Spleen (tissue), 11 donors: ENCODE data around the gene ZNF831. TPM values are rescaled to one million over a fixed set of nuclear protein-coding genes. Genes with fewer than 3 reads are reported as not detected.

Experiments
- DNase-seq: peaks from one replicate; pipeline ENCODE4 v3.0.0-alpha.2; 2020
- H3K27ac ChIP-seq, 8 donors: fragments of 200-600 bp; sonication (generic) in 7 of 8; 1 replicate in 4 of 8; 2 replicates in 4 of 8; pipeline versions ENCODE4 v1.5.0 to v1.8.0; 2016 to 2021; ENCODE audit warnings: inconsistent platforms in 4 of 8, mild to moderate bottlenecking in 4 of 8, moderate library complexity in 1 of 8
- H3K27me3 ChIP-seq, 7 donors: fragments of 200-600 bp; sonication (generic) in 6 of 7; replicated peaks in 1 of 7; 1 replicate in 4 of 7; 2 replicates in 3 of 7; pipeline versions ENCODE4 v1.5.0 to v1.8.0; 2016 to 2021; ENCODE audit warnings: inconsistent platforms in 3 of 7, mild to moderate bottlenecking in 1 of 7
- H3K36me3 ChIP-seq, 6 donors: fragments of 200-600 bp; sonication (generic) in 5 of 6; 1 replicate in 4 of 6; 2 replicates in 2 of 6; pipeline versions ENCODE4 v1.5.0 to v1.8.0; 2016 to 2021; ENCODE audit warnings: inconsistent platforms in 2 of 6
- H3K4me1 ChIP-seq, 6 donors: fragments of 200-600 bp; sonication (generic) in 5 of 6; 1 replicate in 3 of 6; 2 replicates in 3 of 6; pipeline versions ENCODE4 v1.5.0 to v1.8.0; 2016 to 2021; ENCODE audit warnings: inconsistent platforms in 3 of 6
- H3K4me3 ChIP-seq, 8 donors: fragments of 200-600 bp; sonication (generic) in 7 of 8; 1 replicate in 4 of 8; 2 replicates in 4 of 8; pipeline versions ENCODE4 v1.5.0 to v1.8.0; 2016 to 2021; ENCODE audit warnings: inconsistent platforms in 4 of 8, mild to moderate bottlenecking in 4 of 8, moderate library complexity in 2 of 8
- H3K9me3 ChIP-seq, 8 donors: fragments of 200-600 bp; sonication (generic) in 7 of 8; 1 replicate in 4 of 8; 2 replicates in 4 of 8; pipeline versions ENCODE4 v1.5.0 to v1.8.0; 2016 to 2021; ENCODE audit warnings: inconsistent platforms in 4 of 8
- POLR2A ChIP-seq, 3 donors: fragments of 450-650 bp; IDR thresholded peaks; one replicate each; pipeline ENCODE4 v1.5.1; 2017; ENCODE audit warnings: antibody characterized with exemption in 3 of 3, mild to moderate bottlenecking in 1 of 3
- POLR2AphosphoS5 ChIP-seq, 3 donors: sonication (generic); formaldehyde crosslinking; IDR thresholded peaks; one replicate each; pipeline ENCODE4 v1.5.1; 2017; ENCODE audit warnings: antibody characterized with exemption in 3 of 3
- WGBS, 5 donors: extraction: QIAGEN DNeasy Blood & Tissue Kit in 3 of 5; methylation state at CpG; one replicate each; pipeline versions ENCODE4 v1.1.5 to v1.1.7; 2013 to 2018; 5-methylcytosine and 5-hydroxymethylcytosine counted together
- intact Hi-C: fragments of 100-400 bp; cut with DNase I; formaldehyde crosslinking; loops from one replicate; pipeline ENCODE4 v1.15.0; 2023; ENCODE audit warnings: low total_unique reads
- polyA plus RNA-seq, 3 donors: library from polyadenylated mRNA; stranded (reverse); fragments of 200-250 nt; gene quantifications; one replicate each; pipeline ENCODE4 v1.2.1, GENCODE V29; 2013
- total RNA-seq, 7 donors: library from RNA; depleted of rRNA in 3 of 7; stranded (reverse); fragments of >200 nt in 3 of 7; fragmentation: NEBNext Ultra II Directional in 4 of 7; extraction: Animal tissue kit (Norgen Biotek cat#: 25700) in 4 of 7; gene quantifications; one replicate each; pipeline versions ENCODE4 v1.1.0 to v1.2.1, GENCODE V29; 2016 to 2021
- TF ChIP-seq, protein P1 (sequence below), 11 experiments: fragments of 200-600 bp in 7 of 11; fragments of 450-650 bp in 4 of 11; sonication (generic) in 4 of 11; IDR thresholded peaks in 8 of 11; conservative IDR thresholded peaks in 3 of 11; 1 replicate in 7 of 11; 2 replicates in 4 of 11; pipeline versions ENCODE4 v1.4.0 to v1.8.0; 2016 to 2021; ENCODE audit warnings: antibody characterized with exemption in 11 of 11, inconsistent platforms in 4 of 11, mild to moderate bottlenecking in 1 of 11
- donor health status: healthy with polysubstance abuse.
- donor health status: DM: no; HTN: no; CAD: no; lungs with moderate emphysema.
- donor health status: DM: no; HTN: no; CAD: no.
- donor health status: Bipolar disorder and iron deficiency.
- donor health status: healthy.
- donor health status: DM: no; HTN: no; CAD: no.
- donor health status: DM: yes; HTN: yes; CAD: no.

Gene ZNF831
- total and polyA plus RNA-seq, 10 donors = 1.2 to 29.2 (median 10.3) TPM

DNA sequence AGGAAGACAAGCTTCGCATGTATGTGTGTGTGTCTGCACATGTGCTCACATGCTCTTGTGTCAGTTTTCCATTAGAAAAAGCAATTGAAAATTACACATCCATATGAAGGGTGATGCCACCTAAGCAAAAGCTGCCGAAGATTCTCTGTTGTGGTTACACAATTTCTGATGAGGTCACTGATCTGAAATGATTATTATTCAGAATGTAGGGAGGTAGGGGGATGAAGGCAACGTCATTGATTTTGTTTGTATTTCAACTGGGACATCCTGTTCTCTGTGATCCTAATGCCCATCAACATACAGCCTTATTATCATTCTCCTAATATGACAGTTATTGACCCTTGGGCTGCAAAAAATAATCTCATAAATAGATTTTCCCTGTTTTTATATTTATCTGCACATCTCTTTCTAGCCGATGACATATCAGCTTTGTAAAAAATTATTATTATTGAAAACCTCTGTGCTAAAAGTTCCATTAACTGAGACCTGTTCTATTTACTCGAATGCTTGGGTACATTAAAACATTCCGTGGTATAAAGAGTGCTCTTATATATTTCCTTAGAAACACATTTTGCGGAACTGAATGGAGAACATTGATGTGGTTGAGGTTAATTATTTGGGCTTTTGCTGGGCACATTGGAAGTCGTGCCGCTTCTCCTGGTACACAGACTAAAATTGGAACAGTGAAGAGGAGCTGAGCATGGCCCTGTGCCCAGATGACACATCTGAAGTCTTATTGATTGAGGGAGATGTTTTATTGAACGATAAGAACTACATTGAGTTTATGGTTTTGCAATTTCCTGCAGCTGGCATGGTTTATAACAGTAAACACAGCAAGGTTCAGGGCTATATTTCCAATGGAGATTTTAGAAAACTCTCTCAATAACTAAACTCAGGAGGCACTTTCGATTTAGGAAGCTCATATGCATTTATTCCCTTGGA, 51.3 kb downstream of the ZNF831 start:
- intact Hi-C loops = no loop called here
- whole genome bisulfite sequencing, 5 donors = 67 to 86% (median 75%) methylated on average over 11 of the region's 11 CpGs
- TF ChIP-seq POLR2A (IDR thresholded peaks at IDR 0.05) (no peak), POLR2AphosphoS5 (IDR thresholded peaks at IDR 0.05) (no peak)
- TF ChIP-seq, protein P1, sequence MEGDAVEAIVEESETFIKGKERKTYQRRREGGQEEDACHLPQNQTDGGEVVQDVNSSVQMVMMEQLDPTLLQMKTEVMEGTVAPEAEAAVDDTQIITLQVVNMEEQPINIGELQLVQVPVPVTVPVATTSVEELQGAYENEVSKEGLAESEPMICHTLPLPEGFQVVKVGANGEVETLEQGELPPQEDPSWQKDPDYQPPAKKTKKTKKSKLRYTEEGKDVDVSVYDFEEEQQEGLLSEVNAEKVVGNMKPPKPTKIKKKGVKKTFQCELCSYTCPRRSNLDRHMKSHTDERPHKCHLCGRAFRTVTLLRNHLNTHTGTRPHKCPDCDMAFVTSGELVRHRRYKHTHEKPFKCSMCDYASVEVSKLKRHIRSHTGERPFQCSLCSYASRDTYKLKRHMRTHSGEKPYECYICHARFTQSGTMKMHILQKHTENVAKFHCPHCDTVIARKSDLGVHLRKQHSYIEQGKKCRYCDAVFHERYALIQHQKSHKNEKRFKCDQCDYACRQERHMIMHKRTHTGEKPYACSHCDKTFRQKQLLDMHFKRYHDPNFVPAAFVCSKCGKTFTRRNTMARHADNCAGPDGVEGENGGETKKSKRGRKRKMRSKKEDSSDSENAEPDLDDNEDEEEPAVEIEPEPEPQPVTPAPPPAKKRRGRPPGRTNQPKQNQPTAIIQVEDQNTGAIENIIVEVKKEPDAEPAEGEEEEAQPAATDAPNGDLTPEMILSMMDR (IDR thresholded peaks at IDR 0.05 in 8 of 11, conservative IDR thresholded peaks at IDR 0.05 in 3 of 11) = no peak
- Histone ChIP-seq H3K27ac (no peak overlapping the region), H3K9me3 (no peaks in the 10 kb centered on the region), H3K27me3 (no peaks in the 10 kb centered on the region), H3K36me3 (peaks cover 0 to 60% (median 3%) of the 10 kb centered on the region in 6 donors), H3K4me1 (no peaks in the 10 kb centered on the region), H3K4me3 (no peak overlapping the region)
- DNase-seq = no peak

DNA sequence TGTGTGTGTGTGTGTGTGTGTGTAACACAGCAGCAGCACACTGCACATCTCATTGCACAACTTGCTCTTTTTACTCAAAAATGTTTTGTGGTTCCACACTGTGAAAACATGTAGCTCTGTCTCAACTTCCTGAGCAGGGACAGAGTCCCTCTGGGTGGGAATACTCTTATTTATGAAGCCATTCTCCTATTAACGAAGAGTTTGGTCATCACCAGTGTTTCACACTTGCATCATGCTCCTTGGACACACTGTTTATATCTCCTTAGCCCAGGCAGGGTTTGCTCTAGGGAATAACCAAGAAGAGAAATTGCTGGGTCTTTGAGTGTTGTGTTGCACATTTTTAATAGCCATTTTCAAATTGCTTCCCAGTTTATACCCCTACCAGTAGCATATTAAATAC, 53.6 kb downstream of the ZNF831 start:
- WGBS, 5 donors = 45 to 81% (median 67%) methylated on average over 1 of the region's 1 CpG
- no peak for DNase-seq
- Histone ChIP-seq H3K9me3 (no peaks in the 10 kb centered on the region), H3K27ac (no peak overlapping the region), H3K4me1 (peaks cover 6 to 14% (median 8%) of the 10 kb centered on the region in 6 donors), H3K36me3 (peaks cover 0 to 44% (median 0%) of the 10 kb centered on the region in 6 donors), H3K4me3 (no peak overlapping the region), H3K27me3 (peaks cover 0 to 6% (median 0%) of the 10 kb centered on the region in 7 donors)
- intact Hi-C loops = no loop called here
- TF ChIP-seq, protein P1 (IDR thresholded peaks at IDR 0.05 in 8 of 11, conservative IDR thresholded peaks at IDR 0.05 in 3 of 11) = no peak
- TF ChIP-seq POLR2A (IDR thresholded peaks at IDR 0.05) (no peak), POLR2AphosphoS5 (IDR thresholded peaks at IDR 0.05) (no peak)

DNA sequence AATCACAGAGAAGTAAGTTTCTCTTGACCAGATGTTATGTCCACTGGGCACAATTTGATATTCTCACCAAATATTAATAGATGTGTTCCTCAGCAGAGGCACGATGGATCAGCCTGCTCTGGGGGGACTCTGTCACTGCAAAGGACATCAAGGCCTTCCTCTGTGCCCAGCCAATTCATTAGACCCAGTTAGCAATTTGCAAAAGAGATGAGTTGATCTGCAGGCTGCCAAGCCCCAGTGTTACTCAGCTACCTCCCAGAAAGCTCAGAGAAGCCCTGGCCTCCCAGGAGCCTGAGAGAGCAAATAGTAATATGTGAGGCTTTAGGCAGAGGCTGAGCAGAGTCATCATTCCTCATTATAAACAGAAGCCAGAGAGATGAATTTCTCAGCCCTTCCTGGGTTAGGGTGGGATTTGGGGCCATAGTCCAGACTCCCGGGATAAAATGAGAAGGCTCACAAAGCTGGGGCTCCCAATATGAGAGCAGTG, 54.2 kb downstream of the ZNF831 start:
- TF ChIP-seq POLR2AphosphoS5 (IDR thresholded peaks at IDR 0.05) (no peak), POLR2A (IDR thresholded peaks at IDR 0.05) (no peak)
- TF ChIP-seq, protein P1 (IDR thresholded peaks at IDR 0.05 in 8 of 11, conservative IDR thresholded peaks at IDR 0.05 in 3 of 11) = no peak
- Histone ChIP-seq H3K27ac (no peak overlapping the region), H3K27me3 (peaks cover 0 to 12% (median 3%) of the 10 kb centered on the region in 7 donors), H3K4me1 (peaks cover 9 to 21% (median 14%) of the 10 kb centered on the region in 6 donors), H3K36me3 (peaks cover 0 to 37% (median 0%) of the 10 kb centered on the region in 6 donors), H3K9me3 (no peaks in the 10 kb centered on the region), H3K4me3 (no peak overlapping the region)
- intact Hi-C loops = no loop called here
- no peak for DNase-seq
- 80 to 94% (median 91%) methylated on average over 2 of the region's 2 CpGs for WGBS, 5 donors

DNA sequence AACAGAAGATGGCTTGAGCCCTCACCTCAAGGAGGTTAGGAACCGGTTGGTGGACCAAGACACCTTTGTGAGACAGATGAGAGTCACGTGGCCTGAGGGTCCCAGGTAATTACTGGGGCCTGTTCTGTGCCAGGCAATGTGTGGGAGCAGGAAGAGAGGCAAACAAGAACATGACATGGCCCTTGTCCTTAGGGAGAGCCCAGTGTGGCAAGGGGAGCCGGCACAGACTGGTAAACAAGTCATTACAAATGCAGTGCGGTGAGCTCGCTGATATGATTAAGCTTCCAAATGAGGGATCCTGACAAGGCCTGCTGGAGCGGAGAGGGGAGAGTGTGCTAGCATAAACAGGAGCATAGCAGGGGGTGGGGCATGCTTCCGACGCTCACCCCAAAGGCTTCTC, 55.6 kb downstream of the ZNF831 start:
- WGBS, 5 donors = 88 to 94% (median 93%) methylated on average over 8 of the region's 8 CpGs
- Histone ChIP-seq H3K27me3 (peaks cover 0 to 26% (median 7%) of the 10 kb centered on the region in 7 donors), H3K9me3 (no peaks in the 10 kb centered on the region), H3K4me1 (peaks cover 10 to 30% (median 21%) of the 10 kb centered on the region in 6 donors), H3K27ac (no peak overlapping the region), H3K4me3 (no peak overlapping the region), H3K36me3 (peaks cover 0 to 24% (median 0%) of the 10 kb centered on the region in 6 donors)
- no peak for DNase-seq
- TF ChIP-seq POLR2AphosphoS5 (IDR thresholded peaks at IDR 0.05) (no peak), POLR2A (IDR thresholded peaks at IDR 0.05) (no peak)
- TF ChIP-seq, protein P1 (IDR thresholded peaks at IDR 0.05 in 8 of 11, conservative IDR thresholded peaks at IDR 0.05 in 3 of 11) = no peak
- intact Hi-C loops = no loop called here
